DOHH2 (cell line): ENCODE data around the gene EPHB2.
"Not testable (repeated sequence)": the region's sequence is repeated elsewhere in the genome, so short reads cannot be mapped to it uniquely, and the experiment has no call there.

Source experiments
- H3F3A ChIP-seq: fragments of 200-600 bp; sonication (generic), shearing (Covaris generic); 2 replicates; pipeline ENCODE4 v1.6.0; 2016; ENCODE audit warnings: antibody characterized with exemption, mild to moderate bottlenecking; ENCODE audit not compliant: control insufficient read depth, insufficient read depth
- H3K27ac ChIP-seq: fragments of 200-600 bp; sonication (generic); 2 replicates; pipeline ENCODE4 v1.5.1; 2014; ENCODE audit warnings: low read depth, mild to moderate bottlenecking, low read length, moderate library complexity
- H3K27me3 ChIP-seq: fragments of 200-600 bp; sonication (generic); 2 replicates; pipeline ENCODE4 v1.6.1; 2014; ENCODE audit warnings: mild to moderate bottlenecking, low read length, mixed read lengths; ENCODE audit not compliant: control insufficient read depth
- H3K36me3 ChIP-seq: fragments of 200-600 bp; sonication (generic); 2 replicates; pipeline ENCODE4 v1.6.1; 2014; ENCODE audit warnings: mild to moderate bottlenecking, low read length, moderate library complexity, mixed read lengths; ENCODE audit not compliant: control insufficient read depth
- H3K4me1 ChIP-seq: fragments of 200-600 bp; sonication (generic); 2 replicates; pipeline ENCODE4 v1.6.1; 2014; ENCODE audit warnings: mild to moderate bottlenecking, low read length, mixed read lengths; ENCODE audit not compliant: control insufficient read depth
- H3K4me2 ChIP-seq: fragments of 200-600 bp; sonication (generic); 2 replicates; pipeline ENCODE4 v1.6.0; 2014; ENCODE audit warnings: mild to moderate bottlenecking, low read length, moderate library complexity
- H3K4me3 ChIP-seq: fragments of 200-600 bp; sonication (generic); 2 replicates; pipeline ENCODE4 v1.5.1; 2014; ENCODE audit warnings: mild to moderate bottlenecking, low read length, mixed read lengths
- H3K79me2 ChIP-seq: fragments of 200-600 bp; sonication (generic); 2 replicates; pipeline ENCODE4 v1.6.1; 2014; ENCODE audit warnings: mild to moderate bottlenecking, low read length, mixed read lengths; ENCODE audit not compliant: control insufficient read depth
- H3K9me2 ChIP-seq: fragments of 200-600 bp; sonication (generic); replicated peaks from 2 replicates; pipeline ENCODE4 v1.6.1; 2014; ENCODE audit warnings: mild to moderate bottlenecking, low read length, mixed read lengths; ENCODE audit not compliant: control insufficient read depth
- H3K9me3 ChIP-seq: fragments of 200-600 bp; sonication (generic); 2 replicates; pipeline ENCODE4 v1.6.1; 2014; ENCODE audit warnings: antibody characterized with exemption, low read length, mixed read lengths; ENCODE audit not compliant: control insufficient read depth, insufficient read depth
- H4K20me1 ChIP-seq: fragments of 200-600 bp; sonication (generic); 2 replicates; pipeline ENCODE4 v1.6.0; 2014; ENCODE audit warnings: low read depth, mild to moderate bottlenecking, antibody characterized with exemption, low read length, moderate library complexity; ENCODE audit not compliant: control insufficient read depth, insufficient read depth
- CTCF ChIP-seq: fragments of 200-600 bp; sonication (generic); IDR thresholded peaks from one replicate; pipeline ENCODE4 v1.5.1; 2014; ENCODE audit warnings: antibody characterized with exemption, mild to moderate bottlenecking, low read depth, low read length; ENCODE audit not compliant: poor library complexity, severe bottlenecking
- EZH2phosphoT487 ChIP-seq: fragments of 200-600 bp; sonication (generic); IDR thresholded peaks from 2 replicates; pipeline ENCODE4 v1.6.1; 2017; ENCODE audit warnings: borderline replicate concordance, mild to moderate bottlenecking, antibody characterized with exemption, low read length, moderate library complexity, mixed read lengths

The EPHB2 gene

GRCh38 chr1:22665752-22666151, 44.9 kb upstream of the EPHB2 start:
- no peak overlapping the region for H3K4me3 ChIP-seq
- H3K9me3 ChIP-seq: no peaks in the 10 kb centered on the region
- TF ChIP-seq CTCF: no peak
- TF ChIP-seq EZH2phosphoT487: no peak
- H3K27ac ChIP-seq: no peak overlapping the region
- no peak overlapping the region for H3K4me2 ChIP-seq
- no peaks in the 10 kb centered on the region for H3K9me2 ChIP-seq
- H3K79me2 ChIP-seq: no peaks in the 10 kb centered on the region
- no peaks in the 10 kb centered on the region for H3F3A ChIP-seq
- H3K36me3 ChIP-seq: no peaks in the 10 kb centered on the region
- no peaks in the 10 kb centered on the region for H3K4me1 ChIP-seq
- peaks cover 3% of the 10 kb centered on the region; the same call in 1 of the 2 replicates for H3K27me3 ChIP-seq
- no peaks in the 10 kb centered on the region; the same call in 1 of the 2 replicates for H4K20me1 ChIP-seq

GRCh38 chr1:22666412-22666811, 44.2 kb upstream of the EPHB2 start:
- Histone ChIP-seq H3K36me3 (no peaks in the 10 kb centered on the region), H3K4me2 (no peak overlapping the region), H3K27ac (no peak overlapping the region), H3K9me2 (no peaks in the 10 kb centered on the region), H3K9me3 (no peaks in the 10 kb centered on the region), H3F3A (no peaks in the 10 kb centered on the region), H3K79me2 (no peaks in the 10 kb centered on the region), H4K20me1 (no peaks in the 10 kb centered on the region; the same call in 1 of the 2 replicates), H3K4me3 (no peak overlapping the region), H3K27me3 (peaks cover 5% of the 10 kb centered on the region; the same call in 1 of the 2 replicates), H3K4me1 (no peaks in the 10 kb centered on the region)
- TF ChIP-seq EZH2phosphoT487: no peak
- TF ChIP-seq CTCF: no peak

- not testable (repeated sequence) for H3K4me2 ChIP-seq, H3K9me3 ChIP-seq, H3K27me3 ChIP-seq, H3K9me2 ChIP-seq, H4K20me1 ChIP-seq, H3K79me2 ChIP-seq, H3K27ac ChIP-seq, H3K4me1 ChIP-seq, H3F3A ChIP-seq, H3K36me3 ChIP-seq, H3K4me3 ChIP-seq
Observed at GRCh38 chr1:22668840-22669239, 41.8 kb upstream of the EPHB2 start.

GRCh38 chr1:22670352-22670975, 40.2 kb upstream of the EPHB2 start:
- H3K4me3 ChIP-seq: no peak overlapping the region
- H3F3A ChIP-seq: no peaks in the 10 kb centered on the region
- no peak overlapping the region for H3K27ac ChIP-seq
- no peaks in the 10 kb centered on the region for H3K36me3 ChIP-seq
- no peaks in the 10 kb centered on the region for H3K9me2 ChIP-seq
- H3K4me2 ChIP-seq: no peak overlapping the region
- TF ChIP-seq EZH2phosphoT487 (no peak), CTCF (no peak)
- no peaks in the 10 kb centered on the region for H3K79me2 ChIP-seq
- H3K4me1 ChIP-seq: no peaks in the 10 kb centered on the region
- peaks cover 5% of the 10 kb centered on the region for H3K27me3 ChIP-seq
- H3K9me3 ChIP-seq: no peaks in the 10 kb centered on the region
- no peaks in the 10 kb centered on the region; the same call in 1 of the 2 replicates for H4K20me1 ChIP-seq
